Activated T-cell treated with anti-CD3 and anti-CD28 coated beads, Interleukin-2, amount 50 U/mL, for 4 hours (primary cell): Measurements from ENCODE around the gene TMED10. TPM values are rescaled to one million over a fixed set of nuclear protein-coding genes. Genes with fewer than 3 reads are reported as not detected.

Experiments used
- ATAC-seq, 2 donors: fragments of 200-7000 bp; cut with Tn5 transposase; one replicate each; pipeline ENCODE4 v1.10.0; 2021
- DNase-seq: peaks from one replicate; pipeline ENCODE4 v3.0.0-alpha.2; 2020
- H3K27me3 Mint-ChIP-seq: one replicate; pipeline ENCODE4 v1.8.0; 2021; ENCODE audit warnings: low read depth, mixed read lengths
- H3K36me3 Mint-ChIP-seq: one replicate; pipeline ENCODE4 v1.8.0; 2022; ENCODE audit warnings: mixed read lengths; ENCODE audit not compliant: insufficient read depth
- H3K4me1 Mint-ChIP-seq: one replicate; pipeline ENCODE4 v1.8.0; 2021; ENCODE audit warnings: low read depth, mixed read lengths
- H3K4me3 Mint-ChIP-seq: one replicate; pipeline ENCODE4 v1.8.0; 2021; ENCODE audit warnings: mild to moderate bottlenecking, moderate library complexity, mixed read lengths
- H3K9me3 Mint-ChIP-seq: one replicate; pipeline ENCODE4 v1.8.0; 2021; ENCODE audit warnings: mixed read lengths
- total RNA-seq, 3 donors: library from RNA; stranded (reverse); gene quantifications; one replicate each; pipeline ENCODE4 v1.2.1, GENCODE V29; 2021

TMED10 gene
- total RNA-seq, 3 donors from 2014 or later, result 184 to 196 (median 195) TPM

DNA sequence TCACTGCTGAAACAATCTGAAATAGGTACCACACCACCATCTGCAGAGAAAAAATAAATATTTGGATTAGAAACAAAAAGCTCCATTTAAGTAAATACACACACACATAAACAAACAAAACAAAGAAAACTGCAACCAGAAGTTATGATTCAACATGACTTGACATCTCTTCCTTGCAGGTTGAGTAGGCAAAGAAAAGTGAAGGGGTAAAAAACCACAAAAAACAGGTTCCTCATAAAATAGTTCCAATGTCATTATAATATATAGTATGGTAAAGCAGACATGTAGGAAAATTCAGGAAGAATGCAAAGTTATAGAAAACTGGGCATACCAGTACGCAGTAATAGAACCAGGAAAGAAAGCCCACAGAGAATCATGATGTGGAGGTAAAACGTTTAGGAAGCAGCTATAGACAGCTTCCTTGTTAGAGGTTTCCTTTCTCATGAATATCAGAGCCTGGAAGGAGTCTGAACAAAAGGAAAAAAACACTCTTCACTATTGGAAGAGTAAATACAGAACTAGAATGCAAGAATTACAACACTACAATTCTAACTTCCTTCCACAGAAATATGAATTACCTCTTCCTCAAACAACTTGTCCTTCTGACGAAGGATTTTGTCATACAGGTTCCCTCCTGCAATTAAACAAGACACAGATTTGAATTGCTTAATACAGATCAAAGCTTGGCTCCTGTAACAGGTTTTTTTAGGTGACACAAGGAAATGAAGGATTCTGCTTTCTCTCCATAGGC lies 55.7 kb downstream of the TMED10 start:
- peaks cover 29% of the 10 kb centered on the region for H3K4me1 Mint-ChIP-seq
- ATAC-seq (no peak), DNase-seq (no peak)
- no peaks in the 10 kb centered on the region for H3K27me3 Mint-ChIP-seq
- H3K36me3 Mint-ChIP-seq, result peaks cover 29% of the 10 kb centered on the region
- H3K9me3 Mint-ChIP-seq, result no peaks in the 10 kb centered on the region
- no peak overlapping the region for H3K4me3 Mint-ChIP-seq

DNA sequence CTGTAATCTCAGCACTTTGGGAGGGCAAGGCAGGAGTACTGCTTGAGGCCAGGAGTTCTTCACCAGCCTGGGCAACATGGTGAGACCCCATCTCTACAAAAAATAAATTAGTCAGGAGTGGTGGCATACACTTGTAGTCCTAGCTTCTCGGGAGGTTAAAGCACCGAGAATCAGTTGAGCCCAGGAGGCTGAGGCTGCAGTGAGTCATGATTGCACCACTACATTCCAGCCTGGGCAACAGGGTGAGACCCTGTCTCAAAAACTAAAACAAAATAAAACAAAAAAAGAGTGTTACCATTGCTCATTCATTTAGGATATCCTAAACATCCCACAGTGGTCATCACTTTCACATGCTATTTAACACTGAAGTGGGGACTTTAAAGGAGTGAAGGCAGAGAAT lies 57.4 kb downstream of the TMED10 start:
- no peak for ATAC-seq
- Mint-ChIP-seq H3K4me1 (peaks cover 18% of the 10 kb centered on the region), H3K27me3 (no peaks in the 10 kb centered on the region), H3K4me3 (no peak overlapping the region), H3K9me3 (no peaks in the 10 kb centered on the region), H3K36me3 (peaks cover 31% of the 10 kb centered on the region)
- DNase-seq, result no peak

DNA sequence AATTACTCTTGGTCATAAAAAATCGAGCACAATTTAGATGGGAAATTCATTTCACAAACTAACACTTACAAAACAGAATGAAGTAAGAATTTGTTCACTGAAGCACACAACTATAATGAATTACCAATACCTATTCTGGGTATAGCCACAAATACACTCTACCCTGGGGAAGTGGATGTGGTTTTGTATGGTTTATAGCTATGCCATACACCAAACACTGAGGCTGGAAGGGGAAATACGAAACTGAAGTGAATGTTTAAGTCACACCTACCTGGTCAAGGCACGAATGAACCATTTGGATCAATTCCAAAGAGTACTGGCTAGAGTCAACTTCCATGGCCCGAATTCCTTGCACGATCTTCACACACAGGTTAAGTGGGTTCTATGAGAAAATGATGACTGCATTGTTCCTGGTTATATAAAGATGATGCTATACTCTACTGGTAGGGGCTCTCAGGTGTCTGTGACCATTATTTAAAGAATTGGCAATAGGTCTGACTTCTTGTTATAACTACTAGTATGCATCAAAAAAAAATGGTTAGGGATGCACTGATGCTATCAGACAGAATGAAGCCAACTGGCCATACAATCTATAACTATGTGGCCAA lies 62.4 kb downstream of the TMED10 start:
- peaks cover 49% of the 10 kb centered on the region for H3K36me3 Mint-ChIP-seq

DNA sequence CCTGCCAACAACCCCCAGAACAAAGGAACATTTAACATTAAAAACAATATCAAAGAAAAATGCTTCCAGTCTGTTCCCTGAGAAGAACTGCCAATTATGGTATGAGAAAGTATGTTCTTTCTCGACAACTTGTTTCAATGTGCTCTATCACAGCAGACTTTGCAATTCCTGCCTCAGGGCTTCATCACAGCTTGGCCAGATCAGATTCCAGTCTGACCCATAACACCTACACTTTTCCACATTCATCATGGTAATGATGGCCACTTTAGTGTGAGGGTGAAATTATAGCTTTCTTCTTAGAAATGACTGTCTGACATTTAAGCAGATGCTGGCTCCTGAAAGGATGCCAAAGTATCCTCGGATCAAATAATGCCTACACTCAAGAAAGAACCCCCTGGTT lies 66.5 kb downstream of the TMED10 start:
- H3K4me1 Mint-ChIP-seq, result peaks cover 10% of the 10 kb centered on the region
- H3K9me3 Mint-ChIP-seq, result no peaks in the 10 kb centered on the region
- no peak overlapping the region for H3K4me3 Mint-ChIP-seq
- DNase-seq, result no peak
- ATAC-seq, result no peak
- H3K27me3 Mint-ChIP-seq, result no peaks in the 10 kb centered on the region
- peaks cover 54% of the 10 kb centered on the region for H3K36me3 Mint-ChIP-seq

More for the DNA sequence above, 62.4 kb downstream of the TMED10 start:
- ATAC-seq (no peak), DNase-seq (no peak)
- Mint-ChIP-seq H3K9me3 (no peaks in the 10 kb centered on the region), H3K4me3 (no peak overlapping the region), H3K4me1 (peaks cover 10% of the 10 kb centered on the region), H3K27me3 (no peaks in the 10 kb centered on the region)

DNA sequence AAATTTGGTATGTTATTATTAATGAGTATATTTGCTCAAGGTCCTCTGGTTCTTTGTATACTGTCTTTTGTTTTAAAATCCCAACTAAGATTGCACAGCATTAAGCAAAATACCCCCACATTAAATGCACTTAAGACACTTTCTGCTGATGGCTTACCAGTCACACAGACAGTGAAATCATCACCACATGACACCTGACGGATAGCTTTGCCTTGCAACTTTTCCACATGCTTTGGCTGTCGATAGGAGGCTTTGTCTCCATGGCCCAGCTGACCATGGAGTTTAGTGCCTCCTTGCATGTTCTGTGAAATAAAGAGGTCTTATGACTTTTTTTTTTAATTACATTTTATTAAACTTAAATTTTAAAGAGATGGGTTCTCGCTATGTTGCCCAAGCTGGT lies 69.2 kb downstream of the TMED10 start:
- DNase-seq (no peak), ATAC-seq (no peak)
- Mint-ChIP-seq H3K4me3 (no peak overlapping the region), H3K4me1 (no peaks in the 10 kb centered on the region), H3K36me3 (peaks cover 53% of the 10 kb centered on the region), H3K9me3 (no peaks in the 10 kb centered on the region), H3K27me3 (no peaks in the 10 kb centered on the region)

DNA sequence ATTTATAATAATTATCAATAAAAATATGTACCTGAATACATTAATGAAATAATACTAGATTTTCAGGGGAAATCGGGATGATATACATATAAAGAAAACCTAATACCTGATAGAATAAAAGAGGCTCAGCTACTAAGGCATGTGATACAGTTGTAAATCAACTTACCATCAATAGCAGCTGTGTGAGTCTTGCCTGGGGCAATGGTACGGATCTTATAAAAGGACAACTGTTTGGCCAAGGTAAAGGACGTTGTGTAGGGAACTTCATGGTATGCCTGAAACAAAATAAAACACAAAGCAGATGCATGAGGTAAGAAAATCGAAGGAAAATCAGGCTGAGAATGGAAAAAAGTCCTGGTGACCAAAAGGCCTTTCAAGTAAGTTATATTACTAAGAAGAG lies 74.9 kb downstream of the TMED10 start:
- no peaks in the 10 kb centered on the region for H3K9me3 Mint-ChIP-seq
- no peak for DNase-seq
- no peaks in the 10 kb centered on the region for H3K4me1 Mint-ChIP-seq
- peaks cover 54% of the 10 kb centered on the region for H3K36me3 Mint-ChIP-seq
- no peaks in the 10 kb centered on the region for H3K27me3 Mint-ChIP-seq
- H3K4me3 Mint-ChIP-seq, result no peak overlapping the region
- no peak for ATAC-seq

DNA sequence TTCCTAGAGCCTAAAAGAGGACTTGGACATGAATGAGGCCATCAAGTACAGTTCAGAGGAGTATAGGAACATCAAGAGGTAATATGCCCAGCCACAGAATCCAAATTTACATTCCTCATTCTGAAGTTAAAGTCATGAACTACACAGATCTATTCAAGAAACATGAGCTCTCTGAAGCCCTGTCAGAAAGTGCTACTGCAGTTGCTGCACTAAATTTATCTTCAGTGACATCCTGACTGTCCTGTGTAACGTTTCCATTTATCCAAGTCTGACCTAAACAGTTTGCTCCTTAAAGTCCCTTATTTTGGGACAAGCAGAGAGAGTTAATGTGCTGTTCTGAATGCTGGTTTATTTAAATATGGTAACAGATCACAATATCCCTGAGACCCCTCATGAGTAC lies 77.7 kb downstream of the TMED10 start:
- Mint-ChIP-seq H3K9me3 (no peaks in the 10 kb centered on the region), H3K27me3 (no peaks in the 10 kb centered on the region), H3K4me3 (no peak overlapping the region), H3K4me1 (no peaks in the 10 kb centered on the region), H3K36me3 (peaks cover 52% of the 10 kb centered on the region)
- ATAC-seq (no peak), DNase-seq (no peak)

DNA sequence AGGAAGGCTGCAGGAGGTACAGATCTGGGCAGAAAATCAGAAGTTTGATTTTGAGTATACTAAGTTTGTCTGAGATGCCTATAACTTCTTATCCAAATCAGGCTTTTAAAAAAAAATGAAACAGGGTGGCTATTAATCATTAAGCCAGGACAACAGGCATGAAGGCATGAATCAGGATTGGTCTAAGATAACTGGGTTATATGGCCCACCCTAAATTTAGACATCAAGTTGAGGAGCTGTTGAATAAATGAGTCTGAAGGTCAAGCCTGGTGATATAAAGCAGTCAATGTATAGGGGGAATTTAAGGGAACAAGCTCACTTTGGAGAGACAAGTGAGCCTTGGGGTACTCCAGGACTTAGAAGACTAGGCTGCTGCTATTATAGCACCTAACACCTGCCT lies 78.2 kb downstream of the TMED10 start:
- Mint-ChIP-seq H3K4me3 (no peak overlapping the region), H3K4me1 (no peaks in the 10 kb centered on the region), H3K9me3 (no peaks in the 10 kb centered on the region), H3K36me3 (peaks cover 51% of the 10 kb centered on the region), H3K27me3 (no peaks in the 10 kb centered on the region)
- no peak for DNase-seq
- ATAC-seq, result no peak

DNA sequence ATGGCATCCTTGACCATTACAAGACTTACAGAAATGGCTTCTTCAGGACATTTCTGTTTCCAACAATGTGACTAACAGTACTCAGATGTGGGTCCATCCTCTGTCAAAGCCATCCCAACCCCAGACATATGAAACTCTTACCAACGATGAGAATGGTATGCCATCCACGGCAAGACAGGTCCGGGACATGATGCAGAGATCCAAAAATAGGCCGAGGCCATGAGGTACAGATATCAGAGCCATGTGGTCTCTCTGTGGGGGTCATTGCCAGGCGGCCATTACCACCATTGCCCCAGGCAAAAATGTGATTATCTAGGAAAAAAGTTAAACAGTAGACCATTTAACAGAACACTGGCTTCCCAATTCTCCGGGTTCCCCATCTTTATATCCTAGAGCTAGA lies 79.5 kb downstream of the TMED10 start:
- Mint-ChIP-seq H3K27me3 (no peaks in the 10 kb centered on the region), H3K36me3 (peaks cover 51% of the 10 kb centered on the region), H3K9me3 (no peaks in the 10 kb centered on the region), H3K4me3 (no peak overlapping the region), H3K4me1 (no peaks in the 10 kb centered on the region)
- ATAC-seq (no peak), DNase-seq (no peak)

DNA sequence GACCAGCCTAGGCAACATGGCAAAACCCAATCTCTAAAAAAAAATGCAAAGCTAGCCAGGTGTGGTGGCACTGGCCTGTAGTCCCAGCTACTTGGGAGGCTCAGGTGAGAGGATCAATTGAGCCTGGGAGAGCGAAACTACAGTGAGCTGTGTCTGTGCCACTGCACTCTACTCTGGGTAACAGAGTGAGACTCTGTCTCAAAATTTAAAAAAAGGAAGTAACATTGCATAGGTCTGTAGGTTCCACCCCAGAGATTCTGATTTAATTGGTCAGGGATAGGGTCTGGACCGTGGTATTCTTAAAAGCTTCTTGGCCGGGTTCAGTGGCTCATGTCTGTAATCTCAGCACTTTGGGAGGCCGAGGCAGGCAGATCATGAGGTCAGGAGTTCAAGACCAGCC lies 80.7 kb downstream of the TMED10 start:
- Mint-ChIP-seq H3K4me3 (no peak overlapping the region), H3K36me3 (peaks cover 52% of the 10 kb centered on the region)

DNA sequence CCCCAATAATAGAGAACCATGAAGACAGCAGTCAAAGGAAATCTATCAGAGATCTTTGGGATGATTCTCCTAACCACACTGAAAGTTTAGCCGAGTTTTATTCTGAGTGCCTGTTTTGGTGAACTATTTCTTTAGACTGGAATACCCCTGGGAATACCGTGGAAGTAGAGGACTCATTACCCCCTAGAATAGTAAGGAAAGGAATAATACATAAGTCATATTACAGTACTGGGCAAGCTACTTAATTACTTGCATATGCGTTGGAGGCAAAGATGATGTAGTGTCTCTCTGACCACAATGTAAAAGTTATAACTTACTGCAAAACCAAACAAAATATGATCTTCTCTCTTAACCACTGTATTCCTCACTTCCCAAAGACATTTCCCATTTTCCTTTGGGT lies 81.5 kb downstream of the TMED10 start:
- ATAC-seq, result no peak
- Mint-ChIP-seq H3K36me3 (peaks cover 51% of the 10 kb centered on the region), H3K4me3 (no peak overlapping the region), H3K4me1 (no peaks in the 10 kb centered on the region), H3K9me3 (no peaks in the 10 kb centered on the region), H3K27me3 (no peaks in the 10 kb centered on the region)
- DNase-seq, result no peak

More for the DNA sequence above, 80.7 kb downstream of the TMED10 start:
- Mint-ChIP-seq H3K9me3 (no peaks in the 10 kb centered on the region), H3K27me3 (no peaks in the 10 kb centered on the region), H3K4me1 (no peaks in the 10 kb centered on the region)
- DNase-seq, result no peak
- no peak for ATAC-seq

DNA sequence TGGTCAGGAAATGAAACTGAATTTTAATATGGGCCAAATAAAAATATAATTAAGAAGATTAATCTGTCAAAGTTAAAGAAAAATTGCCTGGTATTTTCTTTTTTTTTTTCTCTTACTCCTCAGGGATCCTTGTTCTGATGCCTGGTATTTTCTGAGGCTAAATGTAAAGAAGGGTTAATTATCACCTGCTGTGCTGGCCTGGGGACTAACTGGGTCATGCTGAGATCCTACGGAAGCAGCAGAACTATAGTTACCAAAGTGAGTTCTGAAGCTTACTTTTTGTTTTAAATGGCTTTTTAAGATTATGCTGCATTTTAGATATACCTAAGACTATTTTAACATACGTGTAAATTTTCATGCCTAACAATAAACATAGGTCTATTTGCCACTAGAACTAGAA lies 83.7 kb downstream of the TMED10 start:
- no peaks in the 10 kb centered on the region for H3K27me3 Mint-ChIP-seq
- H3K4me3 Mint-ChIP-seq, result no peak overlapping the region
- H3K36me3 Mint-ChIP-seq, result peaks cover 33% of the 10 kb centered on the region

DNA sequence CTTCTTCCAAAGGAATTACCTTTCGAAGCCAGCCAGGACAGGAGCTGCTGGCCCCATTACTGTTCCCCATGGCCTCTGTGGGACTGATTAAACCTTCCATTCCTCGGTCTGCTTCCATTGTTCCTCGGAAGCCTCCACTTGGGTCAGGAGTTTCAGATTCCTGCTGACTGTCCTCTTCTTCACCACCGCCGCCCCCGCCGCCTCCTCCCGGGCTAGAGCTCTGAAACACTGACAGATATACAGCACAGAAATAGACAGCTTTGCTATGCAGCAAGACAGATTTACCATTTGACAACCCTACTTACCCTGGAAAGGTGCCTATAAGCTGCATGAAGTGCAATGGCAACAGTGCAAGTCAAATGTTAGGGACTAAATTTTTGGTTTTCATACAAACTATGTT lies 85.2 kb downstream of the TMED10 start:
- no peak for DNase-seq
- no peak overlapping the region for H3K4me3 Mint-ChIP-seq
- H3K9me3 Mint-ChIP-seq, result no peaks in the 10 kb centered on the region
- no peaks in the 10 kb centered on the region for H3K27me3 Mint-ChIP-seq
- ATAC-seq, result no peak
- H3K4me1 Mint-ChIP-seq, result no peaks in the 10 kb centered on the region
- H3K36me3 Mint-ChIP-seq, result peaks cover 31% of the 10 kb centered on the region

More for the DNA sequence above, 83.7 kb downstream of the TMED10 start:
- Mint-ChIP-seq H3K4me1 (no peaks in the 10 kb centered on the region), H3K9me3 (no peaks in the 10 kb centered on the region)
- DNase-seq, result no peak
- no peak for ATAC-seq

DNA sequence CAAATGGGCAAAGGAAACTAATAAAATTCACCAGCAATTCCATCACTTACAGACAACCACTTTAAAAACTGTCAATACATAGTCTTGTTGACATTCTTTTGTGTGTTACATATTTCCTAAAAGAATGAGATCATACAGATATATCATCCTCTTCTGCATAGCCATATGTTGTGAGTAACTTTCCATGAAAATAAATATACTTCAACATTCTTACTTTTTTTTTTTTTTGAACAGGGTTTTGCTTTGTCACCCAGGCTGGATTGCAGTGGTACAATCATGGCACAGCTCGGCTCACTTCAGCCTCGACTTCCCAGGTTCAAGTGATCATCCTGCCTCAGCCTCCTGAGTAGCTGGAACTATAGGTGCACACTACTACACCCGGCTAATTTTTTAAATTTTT lies 86.1 kb downstream of the TMED10 start:
- no peak overlapping the region for H3K4me3 Mint-ChIP-seq
- H3K27me3 Mint-ChIP-seq, result no peaks in the 10 kb centered on the region
- no peak for ATAC-seq
- H3K4me1 Mint-ChIP-seq, result no peaks in the 10 kb centered on the region
- H3K9me3 Mint-ChIP-seq, result no peaks in the 10 kb centered on the region
- DNase-seq, result no peak
- peaks cover 36% of the 10 kb centered on the region for H3K36me3 Mint-ChIP-seq
